ENCODE measurements around the gene GRM1. TPM values are rescaled to one million over a fixed set of nuclear protein-coding genes. Genes with fewer than 3 reads are reported as not detected.

The GRM1 gene
- polyA plus RNA-seq, 4 donors = 0.01 to 0.03 TPM; not detected in 2

- DNase-seq (no peak), FAIRE-seq (no peak)
- Histone ChIP-seq H3K9me3 (ENCODE audit: control insufficient read depth in 2 of 2, insufficient read depth in 1 of 2, low read depth in 1 of 2, low read length in 1 of 2) (no peaks in the 10 kb centered on the region), H3K36me3 (ENCODE audit: control insufficient read depth in 3 of 3, insufficient read depth in 2 of 3, low read depth in 1 of 3, low read length in 3 of 3) (no peaks in the 10 kb centered on the region), H3K4me3 (ENCODE audit: low read depth in 1 of 3, low read length in 3 of 3) (no peak overlapping the region), H3K27me3 (ENCODE audit: control insufficient read depth in 3 of 3, insufficient read depth in 3 of 3, low read length in 3 of 3) (no peaks in the 10 kb centered on the region), H3K4me1 (ENCODE audit: control insufficient read depth in 3 of 3, insufficient read depth in 2 of 3, low read depth in 1 of 3, low read length in 2 of 3) (no peaks in the 10 kb centered on the region), H3K27ac (ENCODE audit: low read depth in 1 of 3, low read length in 2 of 3) (no peak overlapping the region)
- WGBS, 3 donors = 57 to 89% (median 87%) methylated on average over 1 of the region's 1 CpG
Measured at GRCh38 chr6:146292506-146292905, 263.6 kb downstream of the GRM1 start.

GRCh38 chr6:146295695-146296094 lies 266.8 kb downstream of the GRM1 start:
- Histone ChIP-seq H3K27ac (ENCODE audit: low read depth in 1 of 3, low read length in 2 of 3) (no peak overlapping the region), H3K36me3 (ENCODE audit: control insufficient read depth in 3 of 3, insufficient read depth in 2 of 3, low read depth in 1 of 3, low read length in 3 of 3) (no peaks in the 10 kb centered on the region), H3K27me3 (ENCODE audit: control insufficient read depth in 3 of 3, insufficient read depth in 3 of 3, low read length in 3 of 3) (no peaks in the 10 kb centered on the region), H3K4me3 (ENCODE audit: low read depth in 1 of 3, low read length in 3 of 3) (no peak overlapping the region), H3K9me3 (ENCODE audit: control insufficient read depth in 2 of 2, insufficient read depth in 1 of 2, low read depth in 1 of 2, low read length in 1 of 2) (no peaks in the 10 kb centered on the region), H3K4me1 (ENCODE audit: control insufficient read depth in 3 of 3, insufficient read depth in 2 of 3, low read depth in 1 of 3, low read length in 2 of 3) (no peaks in the 10 kb centered on the region)
- no peak for DNase-seq
- WGBS, 3 donors = 71 to 82% (median 81%) methylated on average over 4 of the region's 4 CpGs
- no peak for FAIRE-seq

GRCh38 chr6:146297815-146298214 lies 269.0 kb downstream of the GRM1 start:
- FAIRE-seq (no peak), DNase-seq (no peak)
- H3K27me3 ChIP-seq (ENCODE audit: control insufficient read depth in 3 of 3, insufficient read depth in 3 of 3, low read length in 3 of 3) = no peaks in the 10 kb centered on the region
- no peak overlapping the region for H3K4me3 ChIP-seq (ENCODE audit: low read depth in 1 of 3, low read length in 3 of 3)
- H3K9me3 ChIP-seq (ENCODE audit: control insufficient read depth in 2 of 2, insufficient read depth in 1 of 2, low read depth in 1 of 2, low read length in 1 of 2) = no peaks in the 10 kb centered on the region
- H3K4me1 ChIP-seq (ENCODE audit: control insufficient read depth in 3 of 3, insufficient read depth in 2 of 3, low read depth in 1 of 3, low read length in 2 of 3) = no peaks in the 10 kb centered on the region
- H3K27ac ChIP-seq (ENCODE audit: low read depth in 1 of 3, low read length in 2 of 3) = no peak overlapping the region
- H3K36me3 ChIP-seq (ENCODE audit: control insufficient read depth in 3 of 3, insufficient read depth in 2 of 3, low read depth in 1 of 3, low read length in 3 of 3) = no peaks in the 10 kb centered on the region

GRCh38 chr6:146300521-146300920 lies 271.7 kb downstream of the GRM1 start:
- H3K4me1 ChIP-seq (ENCODE audit: control insufficient read depth in 3 of 3, insufficient read depth in 2 of 3, low read depth in 1 of 3, low read length in 2 of 3) = no peaks in the 10 kb centered on the region
- no peak overlapping the region for H3K4me3 ChIP-seq (ENCODE audit: low read depth in 1 of 3, low read length in 3 of 3)
- FAIRE-seq = no peak
- no peaks in the 10 kb centered on the region for H3K36me3 ChIP-seq (ENCODE audit: control insufficient read depth in 3 of 3, insufficient read depth in 2 of 3, low read depth in 1 of 3, low read length in 3 of 3)
- H3K27me3 ChIP-seq (ENCODE audit: control insufficient read depth in 3 of 3, insufficient read depth in 3 of 3, low read length in 3 of 3) = no peaks in the 10 kb centered on the region
- WGBS, 3 donors = 65 to 75% (median 65%) methylated on average over 3 of the region's 3 CpGs
- H3K27ac ChIP-seq (ENCODE audit: low read depth in 1 of 3, low read length in 2 of 3) = no peak overlapping the region
- DNase-seq = no peak
- no peaks in the 10 kb centered on the region for H3K9me3 ChIP-seq (ENCODE audit: control insufficient read depth in 2 of 2, insufficient read depth in 1 of 2, low read depth in 1 of 2, low read length in 1 of 2)

- FAIRE-seq = no peak
- Histone ChIP-seq H3K36me3 (ENCODE audit: control insufficient read depth in 3 of 3, insufficient read depth in 2 of 3, low read depth in 1 of 3, low read length in 3 of 3) (no peaks in the 10 kb centered on the region), H3K4me1 (ENCODE audit: control insufficient read depth in 3 of 3, insufficient read depth in 2 of 3, low read depth in 1 of 3, low read length in 2 of 3) (no peaks in the 10 kb centered on the region), H3K9me3 (ENCODE audit: control insufficient read depth in 2 of 2, insufficient read depth in 1 of 2, low read depth in 1 of 2, low read length in 1 of 2) (no peaks in the 10 kb centered on the region), H3K27me3 (ENCODE audit: control insufficient read depth in 3 of 3, insufficient read depth in 3 of 3, low read length in 3 of 3) (no peaks in the 10 kb centered on the region), H3K4me3 (ENCODE audit: low read depth in 1 of 3, low read length in 3 of 3) (no peak overlapping the region), H3K27ac (ENCODE audit: low read depth in 1 of 3, low read length in 2 of 3) (no peak overlapping the region)
- DNase-seq = no peak
- WGBS, 3 donors = 64 to 76% (median 75%) methylated on average over 3 of the region's 3 CpGs
Measured at GRCh38 chr6:146301764-146302163, 272.9 kb downstream of the GRM1 start.

- FAIRE-seq = no peak
Measured at GRCh38 chr6:146302994-146303393, 274.1 kb downstream of the GRM1 start.

GRCh38 chr6:146304181-146304580 lies 275.3 kb downstream of the GRM1 start:
- no peaks in the 10 kb centered on the region for H3K27me3 ChIP-seq (ENCODE audit: control insufficient read depth in 3 of 3, insufficient read depth in 3 of 3, low read length in 3 of 3)
- no peak overlapping the region for H3K4me3 ChIP-seq (ENCODE audit: low read depth in 1 of 3, low read length in 3 of 3)
- 66 to 77% (median 68%) methylated on average over 3 of the region's 3 CpGs for WGBS, 3 donors
- H3K4me1 ChIP-seq (ENCODE audit: control insufficient read depth in 3 of 3, insufficient read depth in 2 of 3, low read depth in 1 of 3, low read length in 2 of 3) = no peaks in the 10 kb centered on the region
- no peak for FAIRE-seq
- no peak for DNase-seq
- H3K9me3 ChIP-seq (ENCODE audit: control insufficient read depth in 2 of 2, insufficient read depth in 1 of 2, low read depth in 1 of 2, low read length in 1 of 2) = no peaks in the 10 kb centered on the region
- no peaks in the 10 kb centered on the region for H3K36me3 ChIP-seq (ENCODE audit: control insufficient read depth in 3 of 3, insufficient read depth in 2 of 3, low read depth in 1 of 3, low read length in 3 of 3)
- H3K27ac ChIP-seq (ENCODE audit: low read depth in 1 of 3, low read length in 2 of 3) = no peak overlapping the region

More at GRCh38 chr6:146302994-146303393, 274.1 kb downstream of the GRM1 start:
- no peaks in the 10 kb centered on the region for H3K4me1 ChIP-seq (ENCODE audit: control insufficient read depth in 3 of 3, insufficient read depth in 2 of 3, low read depth in 1 of 3, low read length in 2 of 3)
- no peaks in the 10 kb centered on the region for H3K9me3 ChIP-seq (ENCODE audit: control insufficient read depth in 2 of 2, insufficient read depth in 1 of 2, low read depth in 1 of 2, low read length in 1 of 2)
- H3K27me3 ChIP-seq (ENCODE audit: control insufficient read depth in 3 of 3, insufficient read depth in 3 of 3, low read length in 3 of 3) = no peaks in the 10 kb centered on the region
- H3K4me3 ChIP-seq (ENCODE audit: low read depth in 1 of 3, low read length in 3 of 3) = no peak overlapping the region
- H3K36me3 ChIP-seq (ENCODE audit: control insufficient read depth in 3 of 3, insufficient read depth in 2 of 3, low read depth in 1 of 3, low read length in 3 of 3) = no peaks in the 10 kb centered on the region
- no peak overlapping the region for H3K27ac ChIP-seq (ENCODE audit: low read depth in 1 of 3, low read length in 2 of 3)
- DNase-seq = no peak

GRCh38 chr6:146305092-146305491 lies 276.2 kb downstream of the GRM1 start:
- H3K4me3 ChIP-seq (ENCODE audit: low read depth in 1 of 3, low read length in 3 of 3) = no peak overlapping the region
- no peaks in the 10 kb centered on the region for H3K4me1 ChIP-seq (ENCODE audit: control insufficient read depth in 3 of 3, insufficient read depth in 2 of 3, low read depth in 1 of 3, low read length in 2 of 3)
- no peak overlapping the region for H3K27ac ChIP-seq (ENCODE audit: low read depth in 1 of 3, low read length in 2 of 3)
- H3K9me3 ChIP-seq (ENCODE audit: control insufficient read depth in 2 of 2, insufficient read depth in 1 of 2, low read depth in 1 of 2, low read length in 1 of 2) = no peaks in the 10 kb centered on the region
- FAIRE-seq (no peak), DNase-seq (no peak)
- no peaks in the 10 kb centered on the region for H3K27me3 ChIP-seq (ENCODE audit: control insufficient read depth in 3 of 3, insufficient read depth in 3 of 3, low read length in 3 of 3)
- no peaks in the 10 kb centered on the region for H3K36me3 ChIP-seq (ENCODE audit: control insufficient read depth in 3 of 3, insufficient read depth in 2 of 3, low read depth in 1 of 3, low read length in 3 of 3)
- WGBS, 3 donors = 0 to 12% (median 8%) methylated on average over 1 of the region's 1 CpG

- Histone ChIP-seq H3K36me3 (ENCODE audit: control insufficient read depth in 3 of 3, insufficient read depth in 2 of 3, low read depth in 1 of 3, low read length in 3 of 3) (no peaks in the 10 kb centered on the region), H3K4me1 (ENCODE audit: control insufficient read depth in 3 of 3, insufficient read depth in 2 of 3, low read depth in 1 of 3, low read length in 2 of 3) (no peaks in the 10 kb centered on the region), H3K27ac (ENCODE audit: low read depth in 1 of 3, low read length in 2 of 3) (no peak overlapping the region), H3K4me3 (ENCODE audit: low read depth in 1 of 3, low read length in 3 of 3) (no peak overlapping the region), H3K27me3 (ENCODE audit: control insufficient read depth in 3 of 3, insufficient read depth in 3 of 3, low read length in 3 of 3) (no peaks in the 10 kb centered on the region), H3K9me3 (ENCODE audit: control insufficient read depth in 2 of 2, insufficient read depth in 1 of 2, low read depth in 1 of 2, low read length in 1 of 2) (no peaks in the 10 kb centered on the region)
- no peak for DNase-seq
- 70 to 75% (median 73%) methylated on average over 3 of the region's 3 CpGs for WGBS, 3 donors
- no peak for FAIRE-seq
Measured at GRCh38 chr6:146305951-146306350, 277.1 kb downstream of the GRM1 start.

Measured in small intestine (tissue), 7 donors.